ENCODE results near the gene GSG1.

- TF ChIP-seq ELF1 (IDR thresholded peaks at IDR 0.05; ENCODE audit: borderline replicate concordance, low read depth) (no peak), CTCF (IDR thresholded peaks at IDR 0.05 in 2 of 3, conservative IDR thresholded peaks at IDR 0.05 in 1 of 3; ENCODE audit: borderline replicate concordance in 1 of 3, insufficient read depth in 1 of 3, low read depth in 2 of 3, low read length in 2 of 3) (no peak), POLR2A (IDR thresholded peaks at IDR 0.05; ENCODE audit: borderline replicate concordance, extremely low read depth, insufficient read depth, insufficient read length) (no peak), ZNF274 (IDR thresholded peaks at IDR 0.05; ENCODE audit: low read depth, low read length) (no peak), EZH2 (IDR thresholded peaks at IDR 0.05) (no peak)
These were observed 839 bp downstream of the GSG1 start for GRCh38 chr12:13102461-13103195.
